Cardiac muscle cell (in vitro differentiated cells and primary cell): ENCODE results near the gene RTP5. TPM values are rescaled to one million over a fixed set of nuclear protein-coding genes. Genes with fewer than 3 reads are reported as not detected.

Source experiments
- DNase-seq, 2 donors: peaks; one replicate each; pipeline versions ENCODE4 v3.0.0 to v3.0.0-alpha.2; 2010 to 2017; ENCODE audit warnings: low read depth in 1 of 2, low spot score in 1 of 2
- H3K27ac ChIP-seq: fragments of 200-600 bp; sonication (generic); 2 replicates; pipeline ENCODE4 v1.5.1; 2016
- H3K27me3 ChIP-seq: fragments of 200-600 bp; sonication (generic); 2 replicates; pipeline ENCODE4 v1.6.0; 2016; ENCODE audit warnings: control low read depth
- H3K36me3 ChIP-seq: fragments of 200-600 bp; sonication (generic); 2 replicates; pipeline ENCODE4 v1.5.1; 2016; ENCODE audit warnings: control low read depth
- H3K4me1 ChIP-seq: fragments of 200-600 bp; sonication (generic); 2 replicates; pipeline ENCODE4 v1.8.1; 2017; ENCODE audit warnings: low read depth, mild to moderate bottlenecking, mixed run types
- H3K4me3 ChIP-seq: fragments of 200-600 bp; sonication (generic); 2 replicates; pipeline ENCODE4 v1.5.1; 2016; ENCODE audit warnings: mild to moderate bottlenecking
- H3K9me3 ChIP-seq: fragments of 200-600 bp; sonication (generic); 2 replicates; pipeline ENCODE4 v1.5.1; 2017; ENCODE audit warnings: low read depth, mild to moderate bottlenecking, control low read depth
- polyA plus RNA-seq: library from polyadenylated mRNA; unstranded; fragments of >200 nt; fragmentation: Nextera tagmentation; extraction: Ambion mirVana; gene quantifications from 2 replicates; pipeline ENCODE4 v1.2.1, GENCODE V29; 2016
- total RNA-seq: library from RNA; depleted of rRNA; stranded (reverse); fragments of >200 nt; gene quantifications from 2 replicates; pipeline ENCODE4 v1.2.3, GENCODE V29; 2016
- TF ChIP-seq, protein P1 (sequence below): IDR thresholded peaks from 2 replicates; pipeline ENCODE4 v1.5.1; 2012; ENCODE audit warnings: low read depth, mild to moderate bottlenecking, low read length

The RTP5 gene
- total and polyA plus RNA-seq, 2 experiments from 2014 or later, result not detected

DNA sequence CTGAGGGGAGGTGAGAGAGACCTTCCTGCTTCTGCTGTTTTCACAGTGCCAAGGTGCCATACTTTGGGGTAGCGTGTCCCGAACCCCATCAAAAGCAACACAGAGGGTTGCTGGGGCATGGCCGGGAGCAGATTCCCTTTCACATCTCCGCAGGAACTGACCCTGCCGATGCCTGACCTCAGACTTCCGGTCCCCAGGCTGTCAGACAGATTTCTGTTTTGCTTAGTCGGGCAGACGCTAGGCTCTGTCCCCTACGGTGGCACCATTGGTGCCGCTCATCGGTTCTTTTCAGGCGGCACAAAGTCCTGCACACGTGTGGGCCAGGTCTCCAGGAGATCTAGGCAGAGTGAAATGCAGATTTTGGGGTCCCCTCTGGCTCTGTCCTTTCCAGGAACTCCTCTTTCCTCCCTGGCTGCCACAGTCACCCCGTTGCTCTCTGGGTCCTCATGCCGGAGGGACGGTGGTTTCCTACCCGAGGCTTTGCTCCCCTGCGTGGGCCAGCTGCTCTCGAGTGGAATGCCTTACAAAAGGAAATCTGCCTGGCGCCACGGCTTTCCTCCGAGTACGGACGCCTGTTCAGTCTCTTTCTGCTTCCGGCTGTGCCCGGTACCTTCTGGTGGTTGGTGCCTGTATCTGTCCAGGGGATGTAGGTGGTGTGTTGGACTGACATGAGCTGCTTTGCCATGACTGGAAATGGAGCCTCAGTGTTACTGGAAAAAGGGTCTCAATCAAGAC, 39.3 kb downstream of the RTP5 start:
- Histone ChIP-seq H3K27ac (no peak overlapping the region), H3K9me3 (no peaks in the 10 kb centered on the region), H3K27me3 (no peaks in the 10 kb centered on the region), H3K36me3 (no peaks in the 10 kb centered on the region), H3K4me1 (peaks cover 3% of the 10 kb centered on the region), H3K4me3 (no peak overlapping the region)
- TF ChIP-seq, protein P1, sequence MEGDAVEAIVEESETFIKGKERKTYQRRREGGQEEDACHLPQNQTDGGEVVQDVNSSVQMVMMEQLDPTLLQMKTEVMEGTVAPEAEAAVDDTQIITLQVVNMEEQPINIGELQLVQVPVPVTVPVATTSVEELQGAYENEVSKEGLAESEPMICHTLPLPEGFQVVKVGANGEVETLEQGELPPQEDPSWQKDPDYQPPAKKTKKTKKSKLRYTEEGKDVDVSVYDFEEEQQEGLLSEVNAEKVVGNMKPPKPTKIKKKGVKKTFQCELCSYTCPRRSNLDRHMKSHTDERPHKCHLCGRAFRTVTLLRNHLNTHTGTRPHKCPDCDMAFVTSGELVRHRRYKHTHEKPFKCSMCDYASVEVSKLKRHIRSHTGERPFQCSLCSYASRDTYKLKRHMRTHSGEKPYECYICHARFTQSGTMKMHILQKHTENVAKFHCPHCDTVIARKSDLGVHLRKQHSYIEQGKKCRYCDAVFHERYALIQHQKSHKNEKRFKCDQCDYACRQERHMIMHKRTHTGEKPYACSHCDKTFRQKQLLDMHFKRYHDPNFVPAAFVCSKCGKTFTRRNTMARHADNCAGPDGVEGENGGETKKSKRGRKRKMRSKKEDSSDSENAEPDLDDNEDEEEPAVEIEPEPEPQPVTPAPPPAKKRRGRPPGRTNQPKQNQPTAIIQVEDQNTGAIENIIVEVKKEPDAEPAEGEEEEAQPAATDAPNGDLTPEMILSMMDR, result no peak
- DNase-seq, result no peak

DNA sequence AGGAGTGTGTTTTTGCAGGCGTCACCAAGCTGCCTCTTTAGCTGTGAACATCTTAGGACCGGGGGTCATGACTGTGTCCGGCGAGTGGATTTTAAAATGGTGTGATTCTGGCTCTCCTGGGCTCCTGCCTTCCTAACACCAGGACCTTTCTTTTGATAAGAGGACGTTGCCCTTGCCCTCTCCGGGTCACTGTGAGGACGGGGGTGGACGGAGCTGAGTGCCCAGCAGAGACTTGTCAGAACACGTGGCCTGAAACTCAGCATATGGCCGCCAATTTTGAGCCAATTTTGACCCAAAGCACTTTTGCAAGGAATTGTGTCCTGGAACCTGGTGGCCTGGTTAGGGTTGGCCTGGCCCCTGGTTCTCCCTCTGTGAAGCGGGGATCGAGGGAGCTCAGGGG, 40.2 kb downstream of the RTP5 start:
- TF ChIP-seq, protein P1, result no peak
- H3K27me3 ChIP-seq, result no peaks in the 10 kb centered on the region
- H3K9me3 ChIP-seq, result no peaks in the 10 kb centered on the region
- H3K27ac ChIP-seq, result no peak overlapping the region
- no peak for DNase-seq
- peaks cover 3% of the 10 kb centered on the region for H3K4me1 ChIP-seq
- no peak overlapping the region for H3K4me3 ChIP-seq
- H3K36me3 ChIP-seq, result no peaks in the 10 kb centered on the region

DNA sequence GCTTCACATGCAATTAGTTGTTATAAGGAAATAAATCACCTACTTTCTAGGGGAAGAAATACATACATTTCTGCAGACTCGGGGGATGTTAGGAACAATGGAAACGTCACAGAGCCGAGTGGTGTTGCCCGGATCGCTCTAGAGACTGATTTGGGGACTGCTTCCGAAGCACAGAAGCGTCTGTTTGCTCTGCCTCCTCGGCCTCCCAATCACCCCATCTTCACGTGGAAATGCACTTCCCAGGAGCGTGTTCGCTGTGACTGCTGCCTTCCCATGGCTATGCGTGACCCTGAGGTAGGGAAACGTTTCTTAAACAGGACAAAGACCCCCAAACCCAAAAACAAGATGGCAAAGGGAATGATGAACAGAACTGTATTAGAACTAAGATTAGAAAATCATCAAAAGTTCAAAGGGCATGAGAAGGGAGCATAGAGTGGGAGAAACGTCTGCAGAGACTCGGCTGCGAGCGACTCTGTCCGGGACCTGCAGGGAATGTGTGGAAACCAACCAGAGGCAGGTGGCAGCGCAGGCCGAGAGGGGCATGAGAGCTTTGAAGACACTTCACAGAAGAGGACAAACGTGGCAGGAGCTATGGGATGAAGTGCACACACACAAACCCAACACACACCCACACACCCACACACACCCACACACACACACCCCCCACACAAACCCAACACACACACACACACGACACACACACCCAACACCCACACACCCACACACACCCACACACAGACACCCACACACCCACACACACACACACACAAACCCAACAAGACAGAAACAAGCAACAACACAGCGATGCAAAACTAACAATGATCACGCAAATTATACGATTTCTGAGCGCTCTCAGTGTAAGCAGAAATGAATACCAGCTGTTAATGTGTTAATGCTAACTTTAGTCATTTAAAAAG, 41.3 kb downstream of the RTP5 start:
- Histone ChIP-seq H3K27me3 (no peaks in the 10 kb centered on the region), H3K4me3 (no peak overlapping the region), H3K4me1 (peaks cover 3% of the 10 kb centered on the region), H3K36me3 (no peaks in the 10 kb centered on the region), H3K27ac (no peak overlapping the region), H3K9me3 (no peaks in the 10 kb centered on the region)
- TF ChIP-seq, protein P1, result no peak
- DNase-seq, result no peak

GRCh38 chr2:241911551-241911950, 42.0 kb downstream of the RTP5 start:
- H3K27me3 ChIP-seq, result no peaks in the 10 kb centered on the region
- H3K4me1 ChIP-seq, result peaks cover 3% of the 10 kb centered on the region
- H3K9me3 ChIP-seq, result no peaks in the 10 kb centered on the region
- H3K36me3 ChIP-seq, result no peaks in the 10 kb centered on the region
- TF ChIP-seq, protein P1, result no peak
- H3K27ac ChIP-seq, result no peak overlapping the region
- no peak for DNase-seq
- no peak overlapping the region for H3K4me3 ChIP-seq

GRCh38 chr2:241912021-241912555, 42.6 kb downstream of the RTP5 start:
- Histone ChIP-seq H3K27me3 (no peaks in the 10 kb centered on the region), H3K36me3 (no peaks in the 10 kb centered on the region), H3K9me3 (no peaks in the 10 kb centered on the region), H3K27ac (no peak overlapping the region), H3K4me3 (no peak overlapping the region), H3K4me1 (peaks cover 3% of the 10 kb centered on the region)
- TF ChIP-seq, protein P1, result no peak
- DNase-seq, result no peak
